GM11168 (cell line): Measurements from ENCODE around the gene SCAMP2.
"Not testable (repeated sequence)": the region's sequence is repeated elsewhere in the genome, so short reads cannot be mapped to it uniquely, and the experiment has no call there.

Experiments
- in situ Hi-C: fragments of 300-500 bp; cut with MboI; formaldehyde crosslinking; loops from one replicate; pipeline ENCODE4 v1.12.0; 2022; ENCODE audit warnings: low sequenced_read_pairs; ENCODE audit not compliant: unreplicated experiment

The SCAMP2 gene, protein sequence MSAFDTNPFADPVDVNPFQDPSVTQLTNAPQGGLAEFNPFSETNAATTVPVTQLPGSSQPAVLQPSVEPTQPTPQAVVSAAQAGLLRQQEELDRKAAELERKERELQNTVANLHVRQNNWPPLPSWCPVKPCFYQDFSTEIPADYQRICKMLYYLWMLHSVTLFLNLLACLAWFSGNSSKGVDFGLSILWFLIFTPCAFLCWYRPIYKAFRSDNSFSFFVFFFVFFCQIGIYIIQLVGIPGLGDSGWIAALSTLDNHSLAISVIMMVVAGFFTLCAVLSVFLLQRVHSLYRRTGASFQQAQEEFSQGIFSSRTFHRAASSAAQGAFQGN

DNA sequence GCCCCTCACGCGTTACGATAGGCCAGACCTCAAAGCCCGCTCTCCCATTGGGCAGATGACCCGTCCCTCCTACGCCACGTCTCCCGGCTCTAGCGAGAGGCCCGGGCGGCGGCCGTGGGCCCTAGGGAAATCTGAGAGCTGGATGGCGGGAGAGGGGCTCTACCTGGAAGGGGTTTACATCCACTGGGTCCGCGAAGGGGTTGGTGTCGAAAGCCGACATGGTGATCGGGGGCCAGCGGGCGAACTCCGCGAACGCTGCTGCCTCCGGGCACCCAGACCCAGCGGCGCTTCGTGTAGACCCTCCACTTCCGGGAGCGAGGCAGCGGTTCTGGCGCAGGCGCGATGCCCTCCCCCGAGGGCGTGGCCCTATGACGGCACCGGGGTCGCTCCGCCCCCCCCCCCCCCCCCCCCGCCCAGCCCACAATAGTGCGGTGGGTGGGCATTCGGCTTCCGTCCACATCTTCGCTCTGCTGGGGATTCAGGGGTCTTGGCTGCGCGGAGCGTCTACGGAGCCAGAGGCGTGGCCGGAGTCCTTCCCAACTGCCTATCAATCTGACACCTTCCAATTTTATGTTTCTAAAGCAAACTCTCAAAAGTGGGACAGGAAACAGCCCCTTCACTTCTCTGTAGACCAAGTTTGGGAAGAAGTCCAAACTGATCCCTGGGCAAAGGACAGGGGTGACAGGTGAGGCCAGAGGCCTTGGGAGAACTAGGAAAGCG lies at the start of gene SCAMP2:
Gene SCAMP2 (minus strand): TSS at position 330 of the 720 bp plus-strand sequence. CDS start 110 bp downstream, at position 220.
- in situ Hi-C loops, result no loop called here

GRCh38 chr15:74920456-74920855 lies 47.3 kb upstream of the SCAMP2 start:
- in situ Hi-C loops, result no loop called here

- in situ Hi-C loops, result no loop called here
These were observed 44.5 kb upstream of the SCAMP2 start for GRCh38 chr15:74917676-74918075.

GRCh38 chr15:74913799-74914198 lies 40.6 kb upstream of the SCAMP2 start:
- in situ Hi-C loops, result not testable (repeated sequence)

DNA sequence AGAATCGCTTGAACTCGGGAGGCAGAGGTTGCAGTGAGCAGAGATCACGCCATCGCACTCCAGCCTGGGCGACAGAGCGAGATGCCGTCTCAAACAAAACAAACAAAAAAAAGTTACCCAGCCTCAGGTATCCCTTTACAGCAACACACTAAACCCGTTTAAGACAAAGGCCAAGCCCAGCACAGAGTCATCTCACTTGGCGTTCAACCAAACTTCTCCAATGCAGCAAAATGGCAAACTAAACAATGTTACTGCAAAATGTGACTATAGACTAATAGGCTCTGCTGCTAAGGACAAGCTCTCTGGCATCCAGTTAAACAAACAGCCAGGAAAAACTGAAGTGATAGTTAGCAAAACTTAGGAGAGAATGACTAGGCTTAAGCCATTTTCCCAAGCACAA lies 39.9 kb upstream of the SCAMP2 start:
- in situ Hi-C loops, result no loop called here

DNA sequence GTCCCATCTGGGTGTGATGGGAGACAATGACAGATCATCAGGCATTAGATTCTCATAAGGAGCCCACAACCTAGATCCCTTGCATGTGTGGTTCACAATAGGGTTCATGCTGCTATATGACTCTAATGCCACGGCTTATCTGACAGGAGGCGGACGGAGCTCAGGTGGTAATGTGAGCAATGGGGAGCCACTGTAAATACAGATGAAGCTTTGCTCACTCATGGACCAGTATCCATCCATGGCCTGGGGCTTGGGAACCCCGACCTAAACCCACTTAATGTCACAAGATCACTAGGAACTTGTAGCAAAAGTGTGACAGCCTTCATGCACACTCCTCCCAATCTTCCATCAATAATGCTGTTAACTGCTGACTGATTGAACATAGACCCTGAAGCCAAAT lies 35.5 kb upstream of the SCAMP2 start:
- in situ Hi-C loops, result no loop called here

DNA sequence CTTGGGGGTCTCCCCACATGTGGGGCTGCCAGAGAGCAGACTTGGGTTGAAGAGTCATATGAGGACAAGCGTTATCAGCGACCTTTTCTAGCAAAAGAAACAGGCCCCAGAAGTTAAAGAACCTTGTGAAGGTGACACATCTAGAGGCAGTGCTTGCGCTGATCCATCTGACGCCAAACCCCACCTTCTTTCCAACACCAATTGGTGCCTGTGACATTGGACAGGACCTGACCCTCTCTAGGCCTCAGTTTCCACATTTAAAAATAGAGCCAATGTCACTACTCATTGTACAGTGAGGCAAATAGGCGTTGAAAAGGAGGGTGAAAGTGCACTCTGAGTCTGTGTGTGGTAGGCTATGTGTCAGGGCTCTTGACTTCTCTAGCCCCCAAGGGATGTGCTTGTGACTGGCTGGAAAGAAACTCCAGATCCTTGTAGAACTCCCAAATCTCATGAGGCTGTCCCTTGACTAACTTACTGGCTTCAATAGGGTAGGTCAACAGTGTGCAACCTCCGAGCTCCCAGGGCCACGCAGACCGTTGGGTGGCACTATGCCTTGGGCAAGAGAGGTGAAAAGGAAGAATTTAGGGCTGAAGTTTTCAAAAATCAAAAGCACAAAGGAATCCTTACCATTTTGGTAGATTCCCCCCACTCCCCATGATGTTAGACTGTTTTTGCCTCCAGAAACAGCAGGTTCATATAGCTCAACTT lies 34.2 kb upstream of the SCAMP2 start:
- in situ Hi-C loops, result no loop called here

- in situ Hi-C loops, result no loop called here
These were observed 33.4 kb upstream of the SCAMP2 start, which contains the start of gene FAM219B for GRCh38 chr15:74906450-74907162. Gene FAM219B, minus strand, starts transcription at chr15:74906851. Its CDS starts 51 bp downstream, at chr15:74906800.

GRCh38 chr15:74906067-74906449 lies 32.9 kb upstream of the SCAMP2 start:
- in situ Hi-C loops, result no loop called here

DNA sequence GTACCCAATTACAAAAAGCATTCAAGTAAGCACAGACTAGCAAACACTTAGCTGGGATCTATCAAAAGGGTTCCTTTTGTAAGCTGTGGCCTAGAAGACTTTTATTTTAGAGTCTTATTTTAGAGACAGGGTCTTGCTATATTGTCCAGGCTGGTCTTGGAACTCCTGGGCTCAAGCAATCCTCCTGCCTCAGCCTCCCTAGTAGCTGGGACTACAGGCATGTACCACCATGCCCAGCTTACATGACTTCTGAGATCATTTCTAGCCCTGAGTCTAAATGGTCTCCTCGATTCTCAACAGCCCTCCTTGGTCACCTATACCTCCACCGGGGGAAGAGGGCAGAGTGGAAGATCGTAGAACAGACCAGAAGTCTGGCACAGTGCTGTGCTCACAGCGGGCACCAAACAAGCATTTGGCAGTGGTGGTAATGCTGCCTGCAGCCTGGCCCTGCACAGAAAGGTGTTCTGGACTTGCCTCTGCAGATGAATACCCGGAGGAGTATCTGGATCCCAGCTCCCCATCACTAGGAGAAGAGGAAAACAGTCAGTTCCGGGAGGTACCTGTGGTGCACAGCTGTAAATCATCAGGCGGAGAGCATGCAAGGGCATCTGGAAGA lies 31.1 kb upstream of the SCAMP2 start:
- in situ Hi-C loops, result no loop called here

GRCh38 chr15:74903676-74904075 lies 30.5 kb upstream of the SCAMP2 start:
- in situ Hi-C loops, result no loop called here

GRCh38 chr15:74902295-74903075 lies 29.3 kb upstream of the SCAMP2 start:
- in situ Hi-C loops, result no loop called here

DNA sequence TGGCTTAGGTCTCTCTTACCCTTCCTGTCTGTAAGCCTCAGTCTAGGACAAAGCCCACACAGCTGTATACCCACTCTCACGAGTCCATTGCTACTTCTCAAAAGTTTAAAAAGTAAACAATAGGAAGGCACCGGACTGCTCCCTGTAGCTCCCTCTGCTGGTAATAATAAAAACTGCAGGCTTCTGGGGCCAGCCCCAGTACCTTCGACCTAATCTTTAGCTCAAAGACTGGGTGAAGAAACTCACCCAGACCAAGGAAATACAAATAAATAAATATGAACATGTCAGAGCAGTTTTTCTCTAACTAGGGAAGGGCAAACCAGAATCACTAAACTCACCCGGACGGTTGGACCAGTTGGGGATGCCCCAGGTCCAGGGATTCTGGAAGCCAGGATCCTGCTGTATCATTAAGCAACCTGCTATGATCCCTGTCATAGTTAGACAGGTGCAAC lies 28.5 kb upstream of the SCAMP2 start:
- in situ Hi-C loops, result no loop called here

GRCh38 chr15:74897300-74897701 lies 24.1 kb upstream of the SCAMP2 start:
- in situ Hi-C loops, result no loop called here

GRCh38 chr15:74896316-74896715 lies 23.2 kb upstream of the SCAMP2 start:
- in situ Hi-C loops, result no loop called here

- in situ Hi-C loops, result no loop called here
These were observed 22.7 kb upstream of the SCAMP2 start for GRCh38 chr15:74895830-74896229.

- in situ Hi-C loops, result not testable (repeated sequence)
These were observed 21.2 kb upstream of the SCAMP2 start for GRCh38 chr15:74894383-74894782.

GRCh38 chr15:74893627-74894026 lies 20.5 kb upstream of the SCAMP2 start:
- in situ Hi-C loops, result no loop called here

- in situ Hi-C loops, result no loop called here
These were observed 19.8 kb upstream of the SCAMP2 start for GRCh38 chr15:74892931-74893330.
